CD4-positive, alpha-beta T cell (primary cell): ENCODE data around the gene CDH18. TPM values are rescaled to one million over a fixed set of nuclear protein-coding genes. Genes with fewer than 3 reads are reported as not detected.

Source experiments
- ATAC-seq: fragments of 200-7000 bp; cut with Tn5 transposase; one replicate; pipeline ENCODE4 v1.10.0; 2022; ENCODE audit warnings: mild to moderate bottlenecking; ENCODE audit not compliant: poor library complexity
- CTCF ChIA-PET: fragments of 350-600 bp; sonication (Branson Sonifier 250); formaldehyde crosslinking; loops from one replicate; lab custom pipeline; 2021; ENCODE audit warnings: antibody characterized with exemption, inconsistent platforms; lab: Charles Lee
- POLR2A ChIA-PET: fragments of 350-600 bp; sonication (Branson Sonifier 250); formaldehyde crosslinking; loops from one replicate; lab custom pipeline; 2021; ENCODE audit warnings: antibody characterized with exemption, inconsistent platforms; lab: Charles Lee
- DNase-seq, 14 experiments: peaks; one replicate each; pipeline ENCODE4 v3.0.0-alpha.2; 2013 to 2020; ENCODE audit warnings: mixed read lengths in 2 of 14
- H3K27ac ChIP-seq, 2 donors: one replicate each; pipeline versions ENCODE4 v1.5.1 to v1.7.0; 2013; ENCODE audit warnings: low read length in 2 of 2, low read depth in 1 of 2, mild to moderate bottlenecking in 1 of 2
- H3K27me3 ChIP-seq, 2 experiments: 1 replicate in 1 of 2; 2 replicates in 1 of 2; pipeline versions ENCODE4 v1.6.1 to v1.7.0; 2013; ENCODE audit warnings: low read length in 2 of 2, control low read depth in 1 of 2, mild to moderate bottlenecking in 1 of 2, moderate library complexity in 1 of 2; ENCODE audit not compliant: insufficient read depth in 2 of 2, control insufficient read depth in 1 of 2
- H3K36me3 ChIP-seq: one replicate; pipeline ENCODE4 v1.6.1; 2013; ENCODE audit warnings: low read length, control low read depth; ENCODE audit not compliant: insufficient read depth
- H3K4me1 ChIP-seq: one replicate; pipeline ENCODE4 v1.6.1; 2013; ENCODE audit warnings: low read length, control low read depth; ENCODE audit not compliant: insufficient read depth
- H3K4me3 ChIP-seq: one replicate; pipeline ENCODE4 v1.5.1; 2013; ENCODE audit warnings: mild to moderate bottlenecking, low read length, moderate library complexity
- H3K9me3 ChIP-seq, 2 experiments: 1 replicate in 1 of 2; 2 replicates in 1 of 2; pipeline versions ENCODE4 v1.6.1 to v1.7.0; 2013; ENCODE audit warnings: low read length in 2 of 2, mild to moderate bottlenecking in 2 of 2, control low read depth in 1 of 2, moderate library complexity in 1 of 2; ENCODE audit not compliant: control insufficient read depth in 1 of 2, insufficient read depth in 1 of 2
- H3K27ac Mint-ChIP-seq: one replicate; pipeline ENCODE4 v1.8.0; 2020; ENCODE audit warnings: mixed read lengths
- H3K27me3 Mint-ChIP-seq: one replicate; pipeline ENCODE4 v1.8.0; 2021; ENCODE audit warnings: mixed read lengths
- H3K36me3 Mint-ChIP-seq: one replicate; pipeline ENCODE4 v1.8.0; 2021; ENCODE audit warnings: low read depth, mixed read lengths
- H3K4me1 Mint-ChIP-seq: one replicate; pipeline ENCODE4 v1.8.0; 2021; ENCODE audit warnings: low read depth, mixed read lengths
- H3K4me3 Mint-ChIP-seq: one replicate; pipeline ENCODE4 v1.8.0; 2020; ENCODE audit warnings: mild to moderate bottlenecking, mixed read lengths
- H3K9me3 Mint-ChIP-seq: one replicate; pipeline ENCODE4 v1.8.0; 2020; ENCODE audit warnings: mixed read lengths
- CTCF ChIP-seq: fragments of 200-600 bp; IDR thresholded peaks from one replicate; pipeline ENCODE4 v1.8.0; 2022; ENCODE audit warnings: antibody characterized with exemption, mild to moderate bottlenecking
- intact Hi-C, 2 experiments: fragments of 100-400 bp; cut with DNase I in 1 of 2; cut with micrococcal nuclease in 1 of 2; formaldehyde crosslinking; loops; one replicate each; pipeline versions ENCODE4 v1.15.1 to v1.9.0; 2023 to 2025; cut with DNase I, micrococcal nuclease
- total RNA-seq, 174 experiments: library from RNA in 2 of 174; stranded (reverse) in 2 of 174; gene quantifications; one replicate each; pipeline ENCODE4 v1.2.3 and lab custom pipeline; 2021 to 2026

The CDH18 gene
- total RNA-seq, 2 experiments from 2014 or later, result not detected

GRCh38 chr5:19619571-19619970 lies 368.4 kb downstream of the CDH18 start:
- Histone ChIP-seq H3K27ac (no peak overlapping the region), H3K36me3 (no peaks in the 10 kb centered on the region), H3K4me3 (no peak overlapping the region), H3K4me1 (no peaks in the 10 kb centered on the region), H3K27me3 (no peaks in the 10 kb centered on the region), H3K9me3 (peaks cover 4% of the 10 kb centered on the region in 2 experiments)
- Mint-ChIP-seq H3K4me3 (no peak overlapping the region), H3K36me3 (no peaks in the 10 kb centered on the region), H3K4me1 (no peaks in the 10 kb centered on the region), H3K9me3 (peaks cover 11% of the 10 kb centered on the region), H3K27ac (no peak overlapping the region), H3K27me3 (no peaks in the 10 kb centered on the region)
- DNase-seq (no peak), ATAC-seq (no peak)
- ChIA-PET POLR2A (no interaction called here), CTCF (no interaction called here)
- TF ChIP-seq CTCF, result no peak
- intact Hi-C loops, result no loop called here

- POLR2A ChIA-PET, result no interaction called here
- H3K9me3 ChIP-seq, result peaks cover 0 to 7% of the 10 kb centered on the region in 2 experiments
- CTCF ChIA-PET, result no interaction called here
- H3K27me3 Mint-ChIP-seq, result no peaks in the 10 kb centered on the region
- no peak overlapping the region for H3K4me3 Mint-ChIP-seq
- no peak overlapping the region for H3K4me3 ChIP-seq
- no peaks in the 10 kb centered on the region for H3K27me3 ChIP-seq
- H3K36me3 ChIP-seq, result no peaks in the 10 kb centered on the region
- H3K27ac Mint-ChIP-seq, result no peak overlapping the region
- no peaks in the 10 kb centered on the region for H3K36me3 Mint-ChIP-seq
- intact Hi-C loops, result no loop called here
- DNase-seq, result no peak
- peaks cover 13% of the 10 kb centered on the region for H3K9me3 Mint-ChIP-seq
- H3K4me1 ChIP-seq, result no peaks in the 10 kb centered on the region
- TF ChIP-seq CTCF, result no peak
- H3K27ac ChIP-seq, result no peak overlapping the region
- no peak for ATAC-seq
- no peaks in the 10 kb centered on the region for H3K4me1 Mint-ChIP-seq
Observed at GRCh38 chr5:19616701-19617215, 371.2 kb downstream of the CDH18 start.

GRCh38 chr5:19615661-19616060 lies 372.3 kb downstream of the CDH18 start:
- Mint-ChIP-seq H3K4me3 (no peak overlapping the region), H3K4me1 (no peaks in the 10 kb centered on the region), H3K9me3 (peaks cover 15% of the 10 kb centered on the region), H3K27ac (no peak overlapping the region), H3K36me3 (no peaks in the 10 kb centered on the region), H3K27me3 (no peaks in the 10 kb centered on the region)
- intact Hi-C loops, result no loop called here
- no peaks in the 10 kb centered on the region for H3K4me1 ChIP-seq
- CTCF ChIA-PET, result no interaction called here
- no peaks in the 10 kb centered on the region for H3K36me3 ChIP-seq
- TF ChIP-seq CTCF, result no peak
- H3K27me3 ChIP-seq, result no peaks in the 10 kb centered on the region
- peaks cover 0 to 7% of the 10 kb centered on the region in 2 experiments for H3K9me3 ChIP-seq
- DNase-seq (no peak), ATAC-seq (no peak)
- H3K4me3 ChIP-seq, result no peak overlapping the region
- no peak overlapping the region for H3K27ac ChIP-seq
- POLR2A ChIA-PET, result no interaction called here
